ENCODE results near the gene B4GAT1.
A peak's percentile ranks its signal among the peaks of the same experiment; 100 is the strongest.
"Not testable (repeated sequence)": the region's sequence is repeated elsewhere in the genome, so short reads cannot be mapped to it uniquely, and the experiment has no call there.

Gene B4GAT1

DNA sequence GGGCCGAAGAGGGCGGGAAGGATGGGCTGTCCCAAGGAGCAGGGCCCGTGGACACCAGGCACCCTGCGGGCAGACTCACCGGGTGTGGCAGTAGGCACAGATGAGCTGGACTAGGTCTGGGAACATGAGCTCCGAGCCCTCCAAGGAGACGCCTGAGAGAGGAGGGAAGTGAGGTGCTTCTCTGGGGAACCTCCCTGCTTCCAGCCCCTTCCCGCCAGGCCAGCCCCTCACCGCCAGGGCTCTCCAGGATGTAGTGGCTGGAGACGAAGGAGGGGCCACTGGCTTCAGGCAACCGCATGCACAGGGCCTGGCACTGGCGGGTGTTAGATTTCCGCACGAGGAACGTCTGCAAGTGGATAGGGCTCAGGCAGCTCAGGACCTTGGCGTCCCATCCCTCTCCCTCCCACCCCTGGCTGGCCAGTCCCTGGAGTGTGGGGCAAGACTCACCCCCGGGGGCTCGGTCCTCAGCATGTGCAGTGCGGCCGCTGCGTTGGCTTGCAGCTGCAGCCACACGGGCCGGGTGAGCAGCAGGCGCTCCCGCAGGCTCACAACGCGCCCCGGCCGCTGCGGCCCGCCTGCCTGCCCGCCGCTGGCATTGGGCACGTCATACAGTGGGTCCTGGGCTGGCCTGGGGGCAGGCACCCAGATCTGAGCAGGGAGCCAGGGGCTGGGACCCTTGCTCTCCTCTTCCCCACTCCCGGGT is 11.7 kb downstream of the B4GAT1 start:
- no peak for DNase-seq

- DNase-seq: no peak
These were observed 12.6 kb downstream of the B4GAT1 start for GRCh38 chr11:66334605-66335442.

DNA sequence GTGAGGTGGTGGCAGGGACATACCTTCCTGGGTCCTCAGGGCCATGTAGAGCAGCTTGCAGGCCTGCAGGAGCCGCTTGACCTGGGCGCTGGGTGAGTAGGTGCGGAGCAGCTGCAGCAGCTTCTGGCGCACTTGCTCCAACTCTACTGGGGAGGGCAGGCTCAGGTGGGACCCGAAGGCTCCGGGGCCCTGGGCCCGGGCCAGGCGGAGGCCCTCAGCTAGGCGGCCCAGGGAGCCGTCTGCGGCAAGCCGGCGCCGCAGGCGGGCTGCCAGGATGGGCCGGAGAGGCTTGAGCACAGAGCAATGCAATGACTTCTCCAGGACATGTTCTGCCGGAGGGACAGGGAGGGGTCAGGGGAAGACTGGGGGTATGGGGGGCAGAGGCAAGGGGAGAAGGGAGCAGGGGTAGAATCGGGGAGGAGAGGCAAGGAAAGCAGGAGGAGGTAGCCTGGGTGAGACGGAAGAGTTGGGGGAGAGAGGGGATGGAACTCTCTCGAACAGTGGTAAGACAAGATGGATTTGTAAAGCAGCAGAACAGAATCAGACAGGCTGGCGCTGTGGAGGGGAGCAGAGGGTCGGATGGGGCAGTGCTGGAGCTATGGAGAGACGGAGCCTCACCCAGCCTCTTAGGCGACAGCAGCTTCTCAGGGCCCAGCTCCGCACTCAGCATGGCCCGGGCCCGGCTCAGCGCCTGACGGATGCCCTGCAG is 13.4 kb downstream of the B4GAT1 start:
- no peak for DNase-seq

DNA sequence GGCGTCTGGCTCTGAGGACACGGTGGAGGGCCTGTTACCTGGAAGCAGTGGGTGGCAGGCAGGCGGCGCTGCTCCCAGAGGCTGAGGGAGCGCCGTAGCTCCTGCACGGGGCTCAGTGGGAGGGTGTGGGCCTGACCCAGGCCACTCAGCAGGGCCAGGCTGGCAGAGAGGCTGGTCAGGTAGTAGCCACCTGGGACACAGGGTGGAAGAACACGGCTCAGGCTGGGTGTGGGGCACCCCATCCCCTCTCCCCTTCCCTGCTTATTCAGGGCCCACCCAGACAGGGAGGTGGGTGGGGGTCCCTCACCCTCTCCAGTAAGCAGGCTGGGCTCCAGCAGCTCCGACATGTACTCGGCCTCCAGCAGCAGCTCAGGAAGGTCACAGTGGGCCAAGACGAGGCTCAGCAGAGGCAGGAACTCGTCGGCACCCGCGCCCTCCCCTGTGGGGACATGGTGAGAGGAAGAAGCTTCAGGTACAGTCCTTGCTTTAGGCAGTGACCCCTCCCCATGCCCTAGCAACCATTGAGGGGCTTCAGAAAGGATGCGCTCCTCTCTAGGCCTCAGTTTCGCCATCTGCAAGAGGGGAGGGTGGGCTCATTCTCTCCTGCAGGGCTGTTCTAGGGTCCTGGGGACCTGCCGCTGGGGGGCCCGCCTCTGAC is 14.1 kb downstream of the B4GAT1 start:
- DNase-seq: no peak

GRCh38 chr11:66332371-66333219 is 14.8 kb downstream of the B4GAT1 start:
- DNase-seq: no peak

DNA sequence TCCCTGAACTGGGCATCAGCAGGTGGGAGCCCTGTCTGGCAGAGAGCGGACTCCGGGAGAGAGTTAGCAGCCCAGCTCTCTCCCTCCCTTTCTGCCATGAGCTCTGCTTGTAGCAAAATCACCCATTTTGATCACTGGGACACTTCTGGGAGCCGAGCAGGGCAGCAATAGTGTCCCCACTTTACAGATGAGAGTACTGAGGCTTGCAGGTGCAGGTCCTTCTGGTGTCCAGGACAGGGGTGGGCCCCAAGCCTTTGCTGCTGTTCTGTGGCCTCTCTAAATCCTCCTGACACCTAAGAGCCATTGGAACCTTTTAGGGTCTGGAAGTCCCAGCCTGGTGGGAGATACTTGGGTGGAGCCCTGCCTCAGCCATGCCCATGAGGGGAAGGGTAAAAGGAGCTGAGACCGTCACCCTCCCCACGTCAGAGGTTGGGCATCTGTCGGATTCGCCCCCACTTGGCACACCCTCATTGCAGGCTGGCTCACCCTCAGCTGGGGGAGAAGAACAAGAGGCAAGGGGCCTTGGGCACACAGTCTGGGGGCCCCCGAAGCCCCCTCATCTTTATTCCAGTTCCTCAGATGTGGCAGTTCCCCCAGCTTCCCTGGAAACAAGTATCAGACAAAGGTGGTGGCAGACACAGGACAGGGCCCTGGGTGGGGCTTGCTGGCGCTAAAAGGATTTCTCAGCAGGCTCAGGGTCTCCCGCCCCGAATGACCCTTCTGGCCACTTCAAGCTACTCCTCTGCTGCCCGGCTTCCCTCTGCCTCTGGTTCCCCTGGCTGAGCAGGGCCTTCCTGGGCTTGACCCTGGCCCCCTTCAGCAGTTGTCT is 15.7 kb downstream of the B4GAT1 start:
- no peak for DNase-seq

- DNase-seq: no peak
These were observed 16.5 kb downstream of the B4GAT1 start for GRCh38 chr11:66330931-66331330.

DNA sequence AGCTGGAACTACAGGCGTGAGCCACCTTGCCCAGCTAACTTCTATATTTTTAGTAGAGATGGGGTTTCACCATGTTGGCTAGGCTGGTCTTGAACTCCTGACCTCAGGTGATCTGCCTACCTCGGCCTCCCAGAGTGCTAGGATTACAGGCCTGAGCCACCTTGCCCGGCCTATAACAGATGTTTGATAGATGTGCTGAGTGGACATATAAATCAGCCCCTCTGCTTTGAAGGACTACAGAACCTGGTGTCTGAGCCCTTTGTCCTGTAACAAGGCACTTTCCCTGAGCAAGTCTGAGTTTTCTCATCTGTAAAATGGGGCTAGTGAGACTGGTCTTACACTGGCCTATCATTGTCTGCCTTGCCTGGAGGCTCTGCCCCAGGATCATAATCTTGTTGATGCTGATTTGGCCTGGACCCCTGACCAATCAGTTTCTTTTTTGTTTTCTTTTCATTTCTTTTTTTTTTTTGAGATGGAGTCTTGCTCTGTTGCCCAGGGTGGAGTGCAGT is 18.2 kb downstream of the B4GAT1 start:
- DNase-seq: no peak

DNA sequence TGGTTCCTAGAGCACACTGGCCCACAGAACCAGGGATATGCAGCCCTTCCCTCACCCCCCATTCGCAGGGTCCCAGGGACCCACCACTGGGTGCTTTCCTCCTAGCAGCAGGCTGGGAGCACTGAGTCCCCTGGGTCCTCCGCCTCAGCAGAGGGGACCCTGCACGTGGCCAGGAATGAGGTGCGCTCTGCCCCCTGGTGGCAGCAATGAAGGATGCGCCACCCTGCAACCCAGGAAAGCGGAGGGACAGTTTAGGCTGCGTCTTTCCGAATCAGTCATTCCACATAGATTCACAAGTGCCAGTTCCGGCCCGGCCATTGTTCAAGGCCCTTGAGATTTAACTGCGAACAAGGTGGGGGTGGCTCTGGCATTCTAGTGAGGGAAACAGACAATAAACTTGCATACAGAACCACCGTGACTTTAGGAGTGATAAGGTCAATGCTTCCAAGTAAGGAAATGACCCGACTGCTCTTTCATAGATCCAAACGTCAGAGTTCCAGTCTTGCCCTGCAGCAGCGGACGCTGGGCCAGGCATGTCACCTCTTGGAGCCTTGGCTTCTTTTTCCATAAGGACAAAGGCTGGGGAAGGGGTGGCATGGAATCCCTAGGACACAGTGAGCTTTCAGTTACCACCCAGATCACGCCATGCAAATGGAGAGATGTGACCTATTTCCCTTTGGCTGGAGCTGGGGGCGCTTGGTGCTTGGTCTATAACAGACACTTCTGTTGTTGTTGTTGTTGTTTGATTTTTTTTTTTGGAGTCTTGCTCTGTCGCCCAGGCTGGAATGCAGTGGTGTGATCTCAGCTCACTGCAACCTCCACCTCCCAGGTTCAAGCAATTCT is 18.9 kb downstream of the B4GAT1 start:
- DNase-seq: peak; percentile 61

- no peak for DNase-seq
These were observed 19.5 kb downstream of the B4GAT1 start for GRCh38 chr11:66328031-66328301.

DNA sequence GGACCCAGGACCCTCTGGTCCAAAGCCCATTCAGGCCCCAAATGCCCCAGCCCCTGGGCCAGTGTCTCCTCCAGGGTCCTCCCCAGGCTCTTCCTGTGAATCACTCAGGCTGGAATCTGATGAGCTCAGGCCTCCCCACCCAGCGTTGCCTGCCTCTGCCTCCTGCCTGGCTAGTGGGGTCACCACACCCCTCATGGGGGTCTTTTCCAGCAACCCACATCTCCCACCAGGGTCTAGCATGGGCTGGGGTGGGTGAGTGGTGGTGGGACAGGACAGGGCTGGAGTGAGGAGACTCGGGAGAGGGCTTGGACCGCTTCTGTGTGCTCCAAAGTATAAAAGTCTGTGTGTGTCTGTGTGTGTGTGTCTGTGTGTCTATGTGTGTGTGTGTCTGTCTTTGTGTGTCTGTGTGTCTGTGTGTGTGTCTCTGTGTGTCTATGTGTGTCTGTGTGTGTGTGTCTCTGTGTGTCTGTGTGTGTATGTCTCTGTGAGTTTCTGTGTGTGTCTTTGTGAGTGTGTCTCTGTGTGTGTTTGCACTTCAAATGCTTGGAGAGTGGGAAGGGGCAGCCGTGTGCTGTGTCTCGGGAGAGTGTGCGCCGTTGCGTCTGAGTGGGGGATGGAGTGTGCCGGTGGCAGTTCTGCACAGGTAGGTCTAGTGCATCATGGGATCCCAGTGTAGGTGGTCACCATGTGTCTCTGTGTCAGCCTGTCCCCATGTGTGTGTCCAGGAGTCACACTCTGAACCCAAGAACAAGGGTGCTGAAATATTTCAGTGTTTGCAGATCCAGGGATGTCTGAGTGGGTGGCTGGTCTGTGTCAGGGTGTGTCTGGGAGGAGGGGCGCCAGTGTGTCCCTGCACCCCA is 20.0 kb downstream of the B4GAT1 start:
- DNase-seq: no peak

GRCh38 chr11:66326261-66327111 is 20.9 kb downstream of the B4GAT1 start:
- no peak for DNase-seq

DNA sequence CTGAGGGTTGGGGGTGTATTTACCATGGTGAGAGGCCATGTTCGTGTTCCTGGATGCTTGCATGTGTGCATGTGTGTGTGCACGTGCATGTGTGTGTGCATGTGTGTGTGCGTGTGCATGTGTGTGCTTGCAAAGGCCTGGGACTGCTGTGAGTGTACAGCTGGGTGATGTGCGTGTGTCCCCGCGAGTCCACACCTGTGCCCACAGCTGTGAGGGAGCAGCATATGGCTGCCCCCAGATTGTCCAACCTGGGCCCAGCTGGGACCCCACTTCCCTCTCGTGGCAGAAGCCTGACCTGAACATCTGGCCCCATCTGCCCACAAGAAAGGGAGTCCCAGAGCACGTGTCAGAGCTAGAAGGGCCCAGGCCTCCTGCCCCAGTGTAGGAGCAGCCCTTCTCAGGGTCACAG is 22.2 kb downstream of the B4GAT1 start:
- no peak for DNase-seq

- no peak for DNase-seq
These were observed 22.8 kb downstream of the B4GAT1 start for GRCh38 chr11:66324664-66325063.

DNA sequence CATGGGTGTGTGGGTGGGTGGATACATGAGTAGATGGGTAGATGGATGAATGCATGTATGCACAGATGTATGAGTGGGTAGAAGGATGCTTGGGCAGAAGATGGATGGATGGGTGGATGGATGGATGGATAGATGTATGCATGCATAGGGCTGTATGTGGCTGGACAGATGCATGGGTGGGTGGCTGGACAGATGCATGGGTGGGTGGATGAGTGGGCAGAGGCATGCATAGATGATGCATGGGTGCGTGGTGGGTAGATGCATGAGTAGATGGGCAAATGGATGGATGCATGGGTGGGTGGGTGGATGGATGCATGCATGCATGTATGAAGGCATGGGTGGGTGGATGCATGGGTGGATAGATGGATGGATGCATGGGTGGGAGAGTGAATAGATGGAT is 23.7 kb downstream of the B4GAT1 start:
- DNase-seq: no peak

DNA sequence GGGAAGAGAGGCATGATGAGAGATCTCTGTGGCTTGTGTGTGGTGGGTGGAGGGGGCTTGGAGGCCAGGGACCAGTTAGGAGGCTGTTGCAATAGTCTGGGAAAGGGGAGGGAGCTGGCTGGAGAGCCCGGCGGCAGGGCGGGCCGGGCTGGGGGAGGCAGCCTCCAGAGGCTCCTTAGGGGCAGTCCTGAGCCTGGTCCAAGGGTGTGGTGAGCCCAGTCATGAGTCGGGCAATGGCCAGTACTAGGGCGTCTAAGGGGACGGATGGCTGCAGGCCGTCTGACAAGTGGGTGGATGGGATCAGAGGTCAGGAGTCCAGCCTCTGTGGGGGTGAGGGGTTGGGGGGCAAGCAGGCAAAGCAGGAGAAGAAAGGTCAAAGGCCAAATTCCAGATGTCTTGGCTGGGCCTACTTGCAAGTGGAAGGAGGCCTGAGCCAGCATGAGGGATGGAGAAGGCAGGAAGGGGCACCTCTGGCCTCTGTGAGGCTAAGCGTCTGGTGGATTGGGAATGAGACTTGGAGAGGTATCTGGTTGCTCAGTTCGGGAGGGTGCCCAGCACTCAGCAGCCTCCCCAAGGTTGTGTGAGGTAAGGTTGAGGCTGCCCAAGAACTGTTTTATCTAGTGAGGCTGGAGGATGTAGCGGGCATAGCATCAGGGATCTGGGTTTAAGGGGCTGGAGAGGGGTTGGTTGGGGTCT is 24.5 kb downstream of the B4GAT1 start:
- no peak for DNase-seq

GRCh38 chr11:66321606-66322005 is 25.8 kb downstream of the B4GAT1 start:
- DNase-seq: no peak

- DNase-seq: not testable (repeated sequence)
These were observed 26.7 kb downstream of the B4GAT1 start for GRCh38 chr11:66320748-66321147.

Measured in NCI-H2029 (cell line).